Activated T-cell treated with anti-CD3 and anti-CD28 coated beads, Interleukin-2, amount 50 U/mL, for 4 hours (primary cell): ENCODE results near the gene SPP2. TPM values are rescaled to one million over a fixed set of nuclear protein-coding genes. Genes with fewer than 3 reads are reported as not detected.

Source experiments
- ATAC-seq, 2 donors: fragments of 200-7000 bp; cut with Tn5 transposase; one replicate each; pipeline ENCODE4 v1.10.0; 2021
- DNase-seq: peaks from one replicate; pipeline ENCODE4 v3.0.0-alpha.2; 2020
- H3K27me3 Mint-ChIP-seq: one replicate; pipeline ENCODE4 v1.8.0; 2021; ENCODE audit warnings: low read depth, mixed read lengths
- H3K36me3 Mint-ChIP-seq: one replicate; pipeline ENCODE4 v1.8.0; 2022; ENCODE audit warnings: mixed read lengths; ENCODE audit not compliant: insufficient read depth
- H3K4me1 Mint-ChIP-seq: one replicate; pipeline ENCODE4 v1.8.0; 2021; ENCODE audit warnings: low read depth, mixed read lengths
- H3K4me3 Mint-ChIP-seq: one replicate; pipeline ENCODE4 v1.8.0; 2021; ENCODE audit warnings: mild to moderate bottlenecking, moderate library complexity, mixed read lengths
- H3K9me3 Mint-ChIP-seq: one replicate; pipeline ENCODE4 v1.8.0; 2021; ENCODE audit warnings: mixed read lengths
- total RNA-seq, 3 donors: library from RNA; stranded (reverse); gene quantifications; one replicate each; pipeline ENCODE4 v1.2.1, GENCODE V29; 2021

SPP2 gene, protein sequence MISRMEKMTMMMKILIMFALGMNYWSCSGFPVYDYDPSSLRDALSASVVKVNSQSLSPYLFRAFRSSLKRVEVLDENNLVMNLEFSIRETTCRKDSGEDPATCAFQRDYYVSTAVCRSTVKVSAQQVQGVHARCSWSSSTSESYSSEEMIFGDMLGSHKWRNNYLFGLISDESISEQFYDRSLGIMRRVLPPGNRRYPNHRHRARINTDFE
- total RNA-seq = not detected

DNA sequence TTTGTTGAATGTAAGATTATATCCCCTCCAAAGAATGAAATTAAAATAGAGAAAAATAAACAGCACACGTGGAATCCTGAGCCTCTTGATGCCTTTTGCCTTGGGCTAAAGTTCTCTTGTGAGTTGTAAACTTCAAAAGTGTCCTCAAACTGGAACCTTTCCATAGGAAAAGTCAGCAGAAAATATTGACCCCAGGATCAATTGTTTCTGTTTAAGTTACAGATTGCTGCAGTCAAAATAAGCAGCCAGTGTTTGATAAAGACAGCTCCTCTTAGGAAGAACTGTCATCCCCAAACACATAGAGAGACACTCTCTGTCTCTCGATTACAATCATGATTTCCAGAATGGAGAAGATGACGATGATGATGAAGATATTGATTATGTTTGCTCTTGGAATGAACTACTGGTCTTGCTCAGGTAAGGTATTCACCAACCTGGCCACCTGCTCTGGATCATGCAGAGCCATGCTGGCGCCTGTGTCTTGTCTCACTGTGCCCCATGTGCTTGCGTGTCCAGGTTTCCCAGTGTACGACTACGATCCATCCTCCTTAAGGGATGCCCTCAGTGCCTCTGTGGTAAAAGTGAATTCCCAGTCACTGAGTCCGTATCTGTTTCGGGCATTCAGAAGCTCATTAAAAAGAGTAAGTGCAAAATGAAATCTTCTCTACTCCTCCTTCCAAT lies at the start of gene SPP2:
Gene SPP2 (plus strand): TSS at position 248 of the 681 bp plus-strand sequence. CDS start 85 bp downstream, at position 333.
- Mint-ChIP-seq H3K4me1 (no peaks in the 10 kb centered on the region), H3K4me3 (no peak within 1 kb of the TSS), H3K9me3 (no peaks in the 10 kb centered on the region), H3K27me3 (no peaks in the 10 kb centered on the region), H3K36me3 (no peaks in the 10 kb centered on the region)
- DNase-seq (no peak), ATAC-seq (no peak)

DNA sequence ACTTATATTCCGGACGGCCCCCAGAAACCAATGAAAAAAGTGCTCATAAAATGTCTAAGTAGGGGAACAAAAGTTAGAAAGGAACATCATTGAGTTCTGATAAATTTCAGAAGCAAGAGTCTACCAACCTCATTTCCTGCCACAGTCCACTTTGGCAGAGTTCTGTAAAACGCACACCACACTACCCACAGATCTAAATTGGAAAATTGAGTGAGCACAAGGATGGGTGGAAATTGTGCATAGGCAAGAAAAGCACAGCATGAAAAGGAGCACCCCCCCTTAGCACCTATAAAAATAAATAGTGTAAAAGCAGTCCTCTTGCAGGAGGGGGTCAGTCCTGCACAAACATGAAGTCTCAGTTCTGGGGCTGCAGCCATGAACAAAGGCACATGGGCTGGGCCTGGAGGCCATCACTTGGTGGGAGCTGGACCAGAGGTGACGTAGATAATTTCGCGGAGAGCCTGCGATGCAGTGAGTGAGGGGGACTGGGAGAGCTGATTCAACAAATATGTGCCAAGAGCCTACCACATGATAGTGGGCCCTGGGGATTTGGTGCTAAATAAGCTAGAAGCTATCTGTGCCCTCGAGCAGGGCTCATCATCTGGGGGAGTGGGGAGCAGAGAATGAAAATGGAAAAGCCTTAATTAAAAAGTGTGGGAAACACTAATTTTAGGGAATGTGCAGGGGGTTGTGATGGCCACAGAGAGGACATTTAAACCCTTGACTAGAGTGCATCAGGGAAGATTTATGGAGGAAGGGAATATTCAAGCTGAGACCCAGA lies 48.9 kb upstream of the SPP2 start:
- H3K36me3 Mint-ChIP-seq = no peaks in the 10 kb centered on the region
- ATAC-seq = peak in 1 of 2 donors; percentile 34
- no peaks in the 10 kb centered on the region for H3K9me3 Mint-ChIP-seq
- peaks cover 2% of the 10 kb centered on the region for H3K27me3 Mint-ChIP-seq
- no peak overlapping the region for H3K4me3 Mint-ChIP-seq
- DNase-seq = no peak
- peaks cover 26% of the 10 kb centered on the region for H3K4me1 Mint-ChIP-seq

DNA sequence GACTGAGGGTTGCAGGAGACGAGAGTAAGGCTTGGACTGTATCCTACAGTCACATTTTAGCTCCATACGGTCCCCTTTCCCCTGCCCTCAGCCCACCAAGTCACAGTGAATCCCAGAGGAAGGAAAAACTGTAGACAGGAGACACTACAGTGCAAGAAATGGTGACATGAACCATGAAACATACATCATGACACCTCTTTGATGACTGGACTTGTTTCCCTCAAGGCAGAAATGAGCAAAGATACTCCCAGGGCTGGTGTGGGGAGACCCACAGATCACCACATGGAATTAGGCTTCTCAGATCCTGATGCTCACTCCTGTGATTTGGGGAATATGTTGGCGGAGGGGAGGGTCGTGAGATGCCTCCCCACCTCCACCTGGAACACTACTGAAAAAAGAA lies 48.2 kb upstream of the SPP2 start:
- peaks cover 26% of the 10 kb centered on the region for H3K4me1 Mint-ChIP-seq
- no peak overlapping the region for H3K4me3 Mint-ChIP-seq
- no peaks in the 10 kb centered on the region for H3K36me3 Mint-ChIP-seq
- ATAC-seq (no peak), DNase-seq (no peak)
- no peaks in the 10 kb centered on the region for H3K9me3 Mint-ChIP-seq
- peaks cover 2% of the 10 kb centered on the region for H3K27me3 Mint-ChIP-seq

DNA sequence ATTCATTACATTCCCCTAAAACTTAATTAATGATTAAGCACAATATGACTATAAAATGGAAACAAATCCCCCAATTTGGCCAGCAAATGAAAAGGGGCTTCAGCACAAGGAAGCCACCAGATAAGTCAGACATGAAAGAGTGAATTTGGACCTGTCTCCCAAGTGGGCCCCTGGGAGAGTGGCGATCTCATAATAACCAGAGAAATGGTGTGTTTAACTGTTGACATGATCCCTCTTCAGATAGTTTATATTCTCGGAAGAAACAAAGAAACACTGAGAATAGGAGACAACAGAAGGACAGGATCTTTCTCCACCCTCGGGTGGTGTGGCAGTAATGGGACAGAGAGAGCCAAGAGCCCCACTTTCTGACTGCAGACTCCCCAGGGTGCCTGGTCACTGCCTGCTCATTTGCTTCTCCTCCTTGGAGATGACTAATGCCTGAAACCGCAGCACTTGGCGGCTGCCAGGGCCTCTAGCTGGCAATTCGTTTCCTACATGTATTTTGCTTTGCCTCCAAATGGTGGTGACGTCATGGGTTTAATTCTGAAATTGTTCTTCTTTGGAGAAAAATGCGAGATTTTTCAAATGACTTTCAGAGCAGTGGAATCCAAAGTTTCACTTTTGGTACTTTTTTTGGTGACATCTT lies 46.4 kb upstream of the SPP2 start:
- Mint-ChIP-seq H3K36me3 (no peaks in the 10 kb centered on the region), H3K27me3 (peaks cover 2% of the 10 kb centered on the region), H3K4me3 (no peak overlapping the region), H3K9me3 (no peaks in the 10 kb centered on the region), H3K4me1 (peaks cover 23% of the 10 kb centered on the region)
- peak; percentile 37 to 59 for ATAC-seq
- DNase-seq = no peak

DNA sequence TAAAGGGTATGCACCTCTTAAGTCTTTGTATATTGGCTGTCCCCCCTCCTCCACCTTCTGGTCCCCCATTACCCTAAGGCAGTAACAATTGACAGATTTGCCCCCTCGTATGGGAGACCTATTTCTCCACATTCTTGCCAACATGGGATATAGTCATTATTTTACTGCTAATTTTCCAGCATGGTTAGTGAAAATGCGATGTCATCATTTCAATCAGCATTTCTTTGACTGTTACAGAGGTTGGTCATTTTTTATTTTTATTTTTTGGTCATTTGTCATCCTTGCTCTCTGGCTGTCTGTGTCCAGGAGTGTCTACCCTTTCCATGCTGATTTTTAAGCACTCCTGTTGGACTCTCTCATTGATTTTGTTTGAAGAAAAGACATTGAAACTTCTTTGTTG lies 45.4 kb upstream of the SPP2 start:
- ATAC-seq (no peak), DNase-seq (no peak)
- Mint-ChIP-seq H3K27me3 (no peaks in the 10 kb centered on the region), H3K36me3 (no peaks in the 10 kb centered on the region), H3K4me3 (no peak overlapping the region), H3K9me3 (no peaks in the 10 kb centered on the region), H3K4me1 (peaks cover 23% of the 10 kb centered on the region)

DNA sequence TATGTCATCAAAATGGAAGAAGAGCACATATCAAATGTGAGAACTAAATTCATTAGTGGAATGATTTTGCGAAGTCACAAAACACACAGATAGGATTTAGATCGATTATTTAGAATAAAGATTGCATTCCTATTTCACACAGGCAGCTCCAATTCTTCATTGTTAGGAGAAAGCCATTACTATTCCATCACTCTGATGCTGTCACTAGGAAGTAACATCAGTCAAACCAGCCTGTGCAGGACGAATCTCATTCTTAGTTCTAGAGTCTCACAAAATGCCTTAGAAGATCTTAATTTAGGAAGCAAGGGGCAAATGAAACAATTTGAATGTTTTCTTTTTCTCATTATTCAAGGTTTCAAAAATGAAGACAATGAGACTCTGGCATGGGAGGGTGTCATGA lies 44.0 kb upstream of the SPP2 start:
- DNase-seq (no peak), ATAC-seq (no peak)
- Mint-ChIP-seq H3K36me3 (no peaks in the 10 kb centered on the region), H3K27me3 (no peaks in the 10 kb centered on the region), H3K4me3 (no peak overlapping the region), H3K4me1 (peaks cover 13% of the 10 kb centered on the region), H3K9me3 (no peaks in the 10 kb centered on the region)

DNA sequence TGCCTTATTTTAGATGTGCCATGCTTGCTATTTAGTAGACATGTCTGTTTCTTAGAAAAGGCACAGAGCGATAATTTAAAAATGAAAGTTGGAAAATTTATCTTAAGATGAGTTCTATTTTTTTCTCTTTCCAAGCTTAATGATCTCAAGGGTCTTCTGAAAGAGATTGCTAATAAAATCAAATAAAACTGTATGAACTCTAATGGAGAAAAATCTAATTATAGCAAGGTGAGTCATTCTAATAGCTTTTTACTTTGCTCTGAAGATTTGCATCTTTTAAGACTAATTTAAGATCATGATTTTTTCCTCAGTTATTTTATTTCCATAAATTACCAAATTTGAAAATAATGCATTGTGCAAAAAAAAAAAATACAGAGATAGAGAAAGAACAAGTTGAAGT lies 36.1 kb upstream of the SPP2 start:
- Mint-ChIP-seq H3K4me3 (no peak overlapping the region), H3K36me3 (no peaks in the 10 kb centered on the region), H3K9me3 (no peaks in the 10 kb centered on the region), H3K27me3 (no peaks in the 10 kb centered on the region), H3K4me1 (no peaks in the 10 kb centered on the region)
- DNase-seq (no peak), ATAC-seq (no peak)

DNA sequence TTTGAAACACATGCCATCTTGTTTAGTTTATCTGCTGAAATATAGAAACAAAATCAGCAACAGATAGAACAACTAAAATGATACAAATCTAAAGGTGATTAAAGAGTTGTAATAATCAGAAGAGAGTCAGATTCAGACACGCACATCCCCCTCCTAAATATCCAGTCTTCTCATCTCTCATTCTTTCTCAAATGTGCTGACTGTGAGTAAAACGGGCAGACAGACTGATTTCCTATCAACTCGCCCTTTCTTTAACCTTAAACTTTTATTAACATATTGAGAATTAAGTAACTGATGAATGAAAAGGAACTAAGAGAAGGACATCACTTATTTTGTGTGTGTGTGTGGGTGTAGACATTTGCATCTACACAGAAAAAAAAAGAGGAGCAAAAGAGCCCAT lies 34.6 kb upstream of the SPP2 start:
- H3K27me3 Mint-ChIP-seq = no peaks in the 10 kb centered on the region
- no peak for DNase-seq
- H3K4me3 Mint-ChIP-seq = no peak overlapping the region
- H3K36me3 Mint-ChIP-seq = no peaks in the 10 kb centered on the region
- H3K4me1 Mint-ChIP-seq = no peaks in the 10 kb centered on the region
- no peaks in the 10 kb centered on the region for H3K9me3 Mint-ChIP-seq
- no peak for ATAC-seq

DNA sequence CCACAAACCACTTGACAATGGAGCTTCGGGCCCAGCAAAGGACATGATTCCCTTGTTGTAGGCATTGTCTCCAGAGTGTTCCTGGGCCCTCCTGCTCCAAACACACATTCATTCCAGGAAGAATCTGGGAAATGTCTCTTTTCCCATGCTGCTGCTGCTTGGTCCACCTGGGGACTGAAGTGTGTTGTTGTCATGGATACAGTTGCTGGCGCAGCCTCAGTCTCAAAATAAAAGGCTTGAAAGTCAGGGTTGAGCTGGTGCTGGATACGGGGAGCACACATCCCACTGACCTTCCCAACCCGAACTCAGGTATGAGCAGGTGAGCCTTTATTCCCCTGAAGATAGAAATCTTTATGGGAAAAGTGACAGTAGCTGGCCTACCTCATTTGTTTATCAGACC lies 30.6 kb upstream of the SPP2 start:
- peaks cover 7% of the 10 kb centered on the region for H3K9me3 Mint-ChIP-seq
- peaks cover 7% of the 10 kb centered on the region for H3K27me3 Mint-ChIP-seq
- ATAC-seq (no peak), DNase-seq (no peak)
- H3K4me1 Mint-ChIP-seq = peaks cover under 1% of the 10 kb centered on the region
- H3K4me3 Mint-ChIP-seq = no peak overlapping the region
- H3K36me3 Mint-ChIP-seq = no peaks in the 10 kb centered on the region

DNA sequence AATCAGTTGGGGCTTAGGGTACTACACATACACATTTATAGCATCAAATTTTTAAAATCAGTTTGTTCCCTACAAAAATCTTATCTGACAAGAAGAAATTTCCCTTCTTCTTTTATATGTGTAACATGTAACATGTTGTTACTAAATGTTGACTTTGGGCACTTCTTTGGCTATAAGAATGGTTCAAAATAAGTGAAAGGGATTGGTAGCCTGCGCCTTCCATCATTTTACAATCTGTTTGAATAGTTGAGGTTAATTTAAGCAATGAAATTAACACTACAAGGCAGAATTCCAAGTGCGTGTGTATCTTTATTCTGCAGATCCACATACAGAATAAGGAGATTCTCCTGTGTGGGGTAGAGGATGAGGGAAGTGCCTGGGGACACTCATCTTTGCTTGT lies 30.2 kb upstream of the SPP2 start:
- Mint-ChIP-seq H3K9me3 (peaks cover 7% of the 10 kb centered on the region), H3K4me1 (peaks cover 5% of the 10 kb centered on the region), H3K27me3 (peaks cover 7% of the 10 kb centered on the region), H3K36me3 (no peaks in the 10 kb centered on the region), H3K4me3 (no peak overlapping the region)
- ATAC-seq = no peak
- DNase-seq = no peak

DNA sequence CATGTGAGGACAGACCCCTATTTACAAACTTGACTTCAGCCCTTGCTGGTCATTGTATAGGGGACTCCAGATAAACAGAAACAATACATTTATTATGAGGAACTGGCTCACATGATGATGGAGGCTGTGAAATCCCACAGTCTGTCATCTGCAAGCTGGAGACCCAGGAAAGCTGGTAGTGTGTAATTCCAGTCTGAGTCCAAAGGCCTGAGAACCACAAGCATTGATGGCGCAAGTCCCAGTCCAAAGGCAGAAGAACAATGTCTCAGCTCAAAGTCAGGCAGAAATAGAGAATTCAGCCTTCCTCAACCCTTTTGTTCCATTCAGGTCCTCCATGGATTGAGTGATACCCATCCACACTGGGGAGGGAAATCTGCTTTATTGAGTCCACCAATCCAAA lies 28.1 kb upstream of the SPP2 start:
- Mint-ChIP-seq H3K27me3 (peaks cover 7% of the 10 kb centered on the region), H3K36me3 (no peaks in the 10 kb centered on the region), H3K9me3 (peaks cover 7% of the 10 kb centered on the region), H3K4me1 (peaks cover 22% of the 10 kb centered on the region), H3K4me3 (no peak overlapping the region)
- DNase-seq (no peak), ATAC-seq (no peak)

DNA sequence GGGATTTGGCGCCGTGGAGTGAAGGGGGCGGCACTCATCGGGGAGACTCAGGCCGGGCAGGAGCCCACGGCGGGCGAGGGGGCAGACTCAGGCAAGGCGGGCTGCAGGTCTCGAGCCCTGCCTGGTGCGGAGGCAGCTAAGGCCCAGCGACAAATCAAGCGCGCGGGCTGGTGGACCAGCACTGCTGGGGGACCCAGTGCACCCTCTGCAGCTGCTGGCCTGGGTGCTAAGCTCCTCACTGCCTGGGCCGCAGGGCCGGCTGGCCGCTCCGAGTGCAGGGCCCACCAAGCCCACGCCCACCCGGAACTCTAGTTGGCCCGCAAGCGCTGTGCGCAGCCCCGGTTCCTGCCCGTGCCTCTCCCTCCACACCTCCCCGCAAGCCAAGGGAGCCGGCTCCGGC lies 26.2 kb upstream of the SPP2 start:
- no peaks in the 10 kb centered on the region for H3K36me3 Mint-ChIP-seq
- no peak for ATAC-seq
- H3K9me3 Mint-ChIP-seq = peaks cover 7% of the 10 kb centered on the region
- H3K27me3 Mint-ChIP-seq = peaks cover 7% of the 10 kb centered on the region
- no peak overlapping the region for H3K4me3 Mint-ChIP-seq
- H3K4me1 Mint-ChIP-seq = peaks cover 30% of the 10 kb centered on the region
- DNase-seq = no peak

DNA sequence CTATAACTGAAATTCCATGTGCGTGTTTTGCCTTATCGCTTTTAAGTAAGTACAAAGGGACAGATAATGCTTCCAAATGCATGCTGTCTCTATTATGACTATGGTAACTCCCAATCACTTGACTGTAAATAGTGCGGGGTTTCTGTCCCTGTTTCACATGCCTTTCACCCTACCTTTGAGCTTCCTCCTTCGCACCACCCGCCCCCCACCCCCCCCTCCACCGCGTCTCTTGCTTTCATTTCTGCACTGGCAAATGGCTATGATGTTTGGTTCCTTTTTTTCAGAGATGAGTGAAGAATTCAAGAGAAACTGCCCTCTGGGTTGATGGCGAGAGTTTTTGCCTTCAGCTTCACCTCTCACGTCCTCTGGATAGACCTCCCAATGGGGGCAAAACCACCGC lies 25.0 kb upstream of the SPP2 start:
- Mint-ChIP-seq H3K4me3 (peak overlapping the region; percentile 77), H3K27me3 (peaks cover 7% of the 10 kb centered on the region), H3K9me3 (peaks cover 7% of the 10 kb centered on the region), H3K36me3 (no peaks in the 10 kb centered on the region), H3K4me1 (peaks cover 30% of the 10 kb centered on the region)
- DNase-seq = no peak
- ATAC-seq = peak; percentile 89 to 95

DNA sequence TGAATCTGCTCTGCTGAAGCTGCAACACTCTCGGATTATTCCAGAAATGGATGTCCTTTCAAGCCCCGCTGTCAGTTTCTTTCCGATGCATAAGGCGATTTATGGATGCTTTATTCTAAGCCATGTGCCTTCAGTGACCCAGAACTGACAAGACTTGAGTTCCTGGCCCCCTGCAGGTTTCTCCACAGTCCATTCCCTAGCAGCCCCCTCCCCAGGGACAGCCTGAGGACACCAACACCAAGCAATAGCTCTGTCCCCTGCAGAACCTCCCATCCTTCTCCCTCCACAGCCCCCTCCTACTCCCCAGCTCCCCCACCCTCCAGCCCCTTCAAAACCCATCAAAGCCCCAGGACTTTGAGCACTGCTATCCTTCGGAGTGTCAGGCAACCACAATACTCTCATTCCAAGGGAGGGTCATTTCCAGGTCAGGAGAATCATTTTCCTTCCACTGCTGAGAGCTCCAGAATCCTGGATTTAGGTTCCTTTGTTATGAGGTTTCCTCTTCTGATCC lies 24.6 kb upstream of the SPP2 start:
- peaks cover 33% of the 10 kb centered on the region for H3K4me1 Mint-ChIP-seq
- DNase-seq (no peak), ATAC-seq (no peak)
- H3K36me3 Mint-ChIP-seq = no peaks in the 10 kb centered on the region
- peak overlapping the region; percentile 77 for H3K4me3 Mint-ChIP-seq
- H3K27me3 Mint-ChIP-seq = peaks cover 7% of the 10 kb centered on the region
- H3K9me3 Mint-ChIP-seq = peaks cover 7% of the 10 kb centered on the region
